BLaER1 treated with 17β-estradiol and CSF1 and Interleukin-3, amounts not matched to agents 10 nM and 100 nM (cell line): Measurements from ENCODE around the gene AGPAT1.

Experiments
- H3K27ac ChIP-seq, 11 experiments: shearing (Covaris generic); formaldehyde crosslinking; 2 replicates each; pipeline ENCODE4 v1.8.1; 2022
- H3K27me3 ChIP-seq, 11 experiments: shearing (Covaris generic); formaldehyde crosslinking; 2 replicates each; pipeline ENCODE4 v1.8.1; 2022
- H3K36me3 ChIP-seq, 11 experiments: shearing (Covaris generic); formaldehyde crosslinking; 2 replicates each; pipeline ENCODE4 v1.8.1; 2022
- H3K4me1 ChIP-seq, 10 experiments: shearing (Covaris generic); formaldehyde crosslinking; 2 replicates each; pipeline ENCODE4 v1.8.1; 2022
- H3K4me2 ChIP-seq, 11 experiments: shearing (Covaris generic); formaldehyde crosslinking; 2 replicates each; pipeline ENCODE4 v1.8.1; 2022
- H3K4me3 ChIP-seq, 10 experiments: shearing (Covaris generic); formaldehyde crosslinking; 2 replicates each; pipeline ENCODE4 v1.8.1; 2022
- H3K9ac ChIP-seq, 11 experiments: shearing (Covaris generic); formaldehyde crosslinking; 2 replicates each; pipeline ENCODE4 v1.8.1; 2022
- H3K9me3 ChIP-seq, 11 experiments: shearing (Covaris generic); formaldehyde crosslinking; replicated peaks in 1 of 11; 2 replicates each; pipeline ENCODE4 v1.8.1; 2022
- H4K20me1 ChIP-seq, 11 experiments: shearing (Covaris generic); formaldehyde crosslinking; 2 replicates each; pipeline ENCODE4 v1.8.1; 2022
- Cebpa-rat ChIP-seq, 11 experiments: shearing (Covaris generic); IDR thresholded peaks; 2 replicates each; pipeline ENCODE4 v1.8.1; 2022

Gene AGPAT1

GRCh38 chr6:32168807-32169591, 6.9 kb downstream of the AGPAT1 start:
- Histone ChIP-seq H3K4me3 (no peak overlapping the region), H3K36me3 (peaks cover 49 to 73% (median 61%) of the 10 kb centered on the region in 11 experiments), H3K9ac (no peak overlapping the region), H3K9me3 (no peaks in the 10 kb centered on the region), H4K20me1 (peaks cover 0 to 29% (median 0%) of the 10 kb centered on the region in 11 experiments; a peak in 2 of 22 replicates), H3K4me1 (peaks cover 16 to 32% (median 24%) of the 10 kb centered on the region in 10 experiments), H3K4me2 (no peak overlapping the region; a peak in 1 of 22 replicates), H3K27ac (no peak overlapping the region), H3K27me3 (no peaks in the 10 kb centered on the region)
- TF ChIP-seq Cebpa-rat (IDR thresholded peaks at IDR 0.05) = no peak

- H3K4me3 ChIP-seq = no peak overlapping the region
- no peak for TF ChIP-seq Cebpa-rat (IDR thresholded peaks at IDR 0.05)
- H4K20me1 ChIP-seq = peaks cover 0 to 29% (median 0%) of the 10 kb centered on the region in 11 experiments; a peak in 2 of 22 replicates
- H3K4me1 ChIP-seq = peaks cover 10 to 26% (median 18%) of the 10 kb centered on the region in 10 experiments
- H3K9ac ChIP-seq = peak overlapping the region in 2 of 11 experiments; percentile 17 to 39; a peak in 2 of 22 replicates
- H3K27me3 ChIP-seq = no peaks in the 10 kb centered on the region
- H3K27ac ChIP-seq = no peak overlapping the region
- no peaks in the 10 kb centered on the region for H3K9me3 ChIP-seq
- H3K4me2 ChIP-seq = peak overlapping the region in 3 of 11 experiments; percentile 6 to 41 (median 21); a peak in 3 of 22 replicates
- H3K36me3 ChIP-seq = peaks cover 53 to 79% (median 61%) of the 10 kb centered on the region in 11 experiments
Observed at GRCh38 chr6:32168350-32168749, 7.5 kb downstream of the AGPAT1 start.

GRCh38 chr6:32167761-32168262, 8.1 kb downstream of the AGPAT1 start:
- H3K27ac ChIP-seq = no peak overlapping the region; a peak in 1 of 22 replicates
- no peaks in the 10 kb centered on the region for H3K27me3 ChIP-seq
- no peak overlapping the region for H3K4me3 ChIP-seq
- no peak for TF ChIP-seq Cebpa-rat (IDR thresholded peaks at IDR 0.05)
- peak overlapping the region in 2 of 11 experiments; percentile 17 to 39; a peak in 2 of 22 replicates for H3K9ac ChIP-seq
- H3K4me2 ChIP-seq = peak overlapping the region in 3 of 11 experiments; percentile 6 to 41 (median 21); a peak in 2 of 22 replicates
- no peaks in the 10 kb centered on the region for H3K9me3 ChIP-seq
- peaks cover 54 to 85% (median 66%) of the 10 kb centered on the region in 11 experiments for H3K36me3 ChIP-seq
- H3K4me1 ChIP-seq = peaks cover 5 to 20% (median 12%) of the 10 kb centered on the region in 10 experiments; a peak in 19 of 20 replicates
- H4K20me1 ChIP-seq = peaks cover 0 to 29% (median 0%) of the 10 kb centered on the region in 11 experiments; a peak in 2 of 22 replicates

GRCh38 chr6:32167154-32167760, 8.6 kb downstream of the AGPAT1 start:
- Histone ChIP-seq H3K4me1 (peaks cover 0 to 16% (median 9%) of the 10 kb centered on the region in 10 experiments; a peak in 13 of 20 replicates), H3K4me2 (no peak overlapping the region), H3K27ac (no peak overlapping the region), H3K9me3 (no peaks in the 10 kb centered on the region), H3K9ac (no peak overlapping the region), H4K20me1 (peaks cover 0 to 29% (median 0%) of the 10 kb centered on the region in 11 experiments; a peak in 1 of 22 replicates), H3K4me3 (no peak overlapping the region), H3K36me3 (peaks cover 55 to 90% (median 72%) of the 10 kb centered on the region in 11 experiments), H3K27me3 (no peaks in the 10 kb centered on the region)
- no peak for TF ChIP-seq Cebpa-rat (IDR thresholded peaks at IDR 0.05)

GRCh38 chr6:32166411-32167061, 9.3 kb downstream of the AGPAT1 start:
- Histone ChIP-seq H3K4me2 (no peak overlapping the region), H3K9me3 (no peaks in the 10 kb centered on the region), H3K4me1 (peaks cover 0 to 16% (median 8%) of the 10 kb centered on the region in 10 experiments; a peak in 9 of 20 replicates), H3K27ac (no peak overlapping the region), H3K9ac (no peak overlapping the region), H3K4me3 (no peak overlapping the region), H4K20me1 (peaks cover 0 to 29% (median 0%) of the 10 kb centered on the region in 11 experiments; a peak in 1 of 22 replicates), H3K36me3 (peaks cover 55 to 92% (median 76%) of the 10 kb centered on the region in 11 experiments), H3K27me3 (no peaks in the 10 kb centered on the region)
- TF ChIP-seq Cebpa-rat (IDR thresholded peaks at IDR 0.05) = no peak

- Histone ChIP-seq H3K4me1 (peaks cover 0 to 12% (median 7%) of the 10 kb centered on the region in 10 experiments; a peak in 7 of 20 replicates), H3K4me3 (no peak within 1 kb of the TSS), H3K9ac (0 out of 22 replicates have a peak within 1 kb of the TSS, but pooled peaks of 1 of the 11 experiments have one; percentile 5), H3K9me3 (no peaks in the 10 kb centered on the region), H3K27me3 (no peaks in the 10 kb centered on the region), H3K36me3 (peaks cover 33 to 76% (median 56%) of the 10 kb centered on the region in 11 experiments), H3K27ac (no peak within 1 kb of the TSS), H4K20me1 (peaks cover 0 to 29% (median 0%) of the 10 kb centered on the region in 11 experiments; a peak in 1 of 22 replicates), H3K4me2 (no peak within 1 kb of the TSS)
- no peak for TF ChIP-seq Cebpa-rat (IDR thresholded peaks at IDR 0.05)
Observed at GRCh38 chr6:32164295-32164694, 11.6 kb downstream of the AGPAT1 start, which contains the start of gene EGFL8. Gene EGFL8 (plus strand): TSS chr6:32164595. CDS start chr6:32166166, 1,571 bp downstream.

- H3K27ac ChIP-seq = no peak overlapping the region
- H3K4me3 ChIP-seq = no peak overlapping the region
- peaks cover 30 to 74% (median 53%) of the 10 kb centered on the region in 11 experiments for H3K36me3 ChIP-seq
Observed at GRCh38 chr6:32163559-32164258, 12.2 kb downstream of the AGPAT1 start.

GRCh38 chr6:32158052-32158451, 17.8 kb downstream of the AGPAT1 start:
- Histone ChIP-seq H3K9ac (peak overlapping the region in 1 of 11 experiments; percentile 33; a peak in 1 of 22 replicates), H3K27me3 (no peaks in the 10 kb centered on the region), H4K20me1 (no peaks in the 10 kb centered on the region), H3K36me3 (peaks cover 18 to 56% (median 43%) of the 10 kb centered on the region in 11 experiments), H3K4me3 (no peak overlapping the region), H3K9me3 (no peaks in the 10 kb centered on the region), H3K4me2 (no peak overlapping the region), H3K4me1 (peaks cover 11 to 23% (median 20%) of the 10 kb centered on the region in 10 experiments), H3K27ac (no peak overlapping the region)
- TF ChIP-seq Cebpa-rat (IDR thresholded peaks at IDR 0.05) = no peak

More at GRCh38 chr6:32163559-32164258, 12.2 kb downstream of the AGPAT1 start:
- TF ChIP-seq Cebpa-rat (IDR thresholded peaks at IDR 0.05) = no peak
- H3K9ac ChIP-seq = 0 out of 22 replicates have a peak overlapping the region, but pooled peaks of 1 of the 11 experiments have one; percentile 5
- peaks cover 0 to 12% (median 7%) of the 10 kb centered on the region in 10 experiments; a peak in 8 of 20 replicates for H3K4me1 ChIP-seq
- H4K20me1 ChIP-seq = peaks cover 0 to 28% (median 0%) of the 10 kb centered on the region in 11 experiments; a peak in 1 of 22 replicates
- H3K4me2 ChIP-seq = no peak overlapping the region
- no peaks in the 10 kb centered on the region for H3K27me3 ChIP-seq
- no peaks in the 10 kb centered on the region for H3K9me3 ChIP-seq
